NCI-H1417 (cell line): ENCODE data around the gene ZNF593.

Source experiments
- DNase-seq, 3 experiments: peaks; one replicate each; lab custom pipeline; 2025; lab: John Stamatoyannopoulos, UW

The ZNF593 gene

GRCh38 chr1:26169669-26170471, at the start of gene ZNF593:
TSS of gene ZNF593 (plus strand) at chr1:26169908. CDS start at chr1:26169984, 76 bp downstream.
- peak; percentile 81 to 86 (median 85) for DNase-seq

GRCh38 chr1:26121854-26122773, 47.6 kb upstream of the ZNF593 start:
- no peak for DNase-seq

GRCh38 chr1:26122988-26123973, 46.4 kb upstream of the ZNF593 start:
- no peak for DNase-seq

- DNase-seq: no peak
These were observed 45.0 kb upstream of the ZNF593 start for GRCh38 chr1:26124418-26125331.

GRCh38 chr1:26125382-26125781, 44.3 kb upstream of the ZNF593 start:
- no peak for DNase-seq

- DNase-seq: no peak
These were observed 43.8 kb upstream of the ZNF593 start for GRCh38 chr1:26125946-26126320.

GRCh38 chr1:26126321-26127084, 43.2 kb upstream of the ZNF593 start:
- peak in 2 of 3 experiments; percentile 59 to 97 for DNase-seq

- DNase-seq: no peak
These were observed 42.2 kb upstream of the ZNF593 start for GRCh38 chr1:26127235-26128163.

- no peak for DNase-seq
These were observed 39.9 kb upstream of the ZNF593 start for GRCh38 chr1:26129778-26130177.

GRCh38 chr1:26130695-26131094, 39.0 kb upstream of the ZNF593 start:
- DNase-seq: no peak

GRCh38 chr1:26132128-26132833, 37.4 kb upstream of the ZNF593 start:
- peak in 1 of 3 experiments; percentile 15 for DNase-seq

- DNase-seq: no peak
These were observed 36.9 kb upstream of the ZNF593 start for GRCh38 chr1:26132834-26133167.

- DNase-seq: no peak
These were observed 35.2 kb upstream of the ZNF593 start for GRCh38 chr1:26134466-26134865.

- no peak for DNase-seq
These were observed 30.6 kb upstream of the ZNF593 start for GRCh38 chr1:26138974-26139558.

GRCh38 chr1:26142159-26142558, 27.5 kb upstream of the ZNF593 start:
- DNase-seq: no peak

GRCh38 chr1:26145041-26145959, 24.4 kb upstream of the ZNF593 start:
- peak; percentile 83 to 95 (median 89) for DNase-seq

- DNase-seq: no peak
These were observed 23.8 kb upstream of the ZNF593 start for GRCh38 chr1:26145960-26146294.
